Stimulated activated CD4-positive, alpha-beta T cell treated with anti-CD3 and anti-CD28 coated beads, TNF-alpha, amount 100 ng/mL, for 24 hours (primary cell): Measurements from ENCODE around the gene C8A.

Experiments used
- DNase-seq, 3 experiments: peaks; one replicate each; pipeline ENCODE4 v3.0.0-alpha.2; 2020; ENCODE audit warnings: low read depth in 3 of 3

The C8A gene

GRCh38 chr1:56854521-56855099 lies at the start of gene C8A:
Gene C8A (plus strand): TSS chr1:56854797. CDS start chr1:56854902, 105 bp downstream.
- no peak for DNase-seq

- no peak for DNase-seq
Observed at GRCh38 chr1:56806804-56807203, 47.8 kb upstream of the C8A start.

- DNase-seq: no peak
Observed at GRCh38 chr1:56808410-56808809, 46.2 kb upstream of the C8A start.

- no peak for DNase-seq
Observed at GRCh38 chr1:56811331-56811730, 43.3 kb upstream of the C8A start.

- no peak for DNase-seq
Observed at GRCh38 chr1:56814205-56814604, 40.4 kb upstream of the C8A start.

- no peak for DNase-seq
Observed at GRCh38 chr1:56816264-56816663, 38.3 kb upstream of the C8A start.

- no peak for DNase-seq
Observed at GRCh38 chr1:56816909-56817308, 37.7 kb upstream of the C8A start.

- DNase-seq: no peak
Observed at GRCh38 chr1:56817716-56818463, 36.7 kb upstream of the C8A start.

GRCh38 chr1:56819387-56819899 lies 35.2 kb upstream of the C8A start, which contains the start of gene FYB2:
Gene FYB2 (minus strand): TSS chr1:56819404. CDS start chr1:56819290, 114 bp downstream.
- no peak for DNase-seq

GRCh38 chr1:56820755-56821461 lies 33.7 kb upstream of the C8A start:
- peak; percentile 34 to 68 (median 52) for DNase-seq

GRCh38 chr1:56821462-56821797 lies 33.2 kb upstream of the C8A start:
- DNase-seq: no peak

- no peak for DNase-seq
Observed at GRCh38 chr1:56824271-56824670, 30.3 kb upstream of the C8A start.

GRCh38 chr1:56824938-56825337 lies 29.7 kb upstream of the C8A start:
- no peak for DNase-seq

GRCh38 chr1:56825436-56825835 lies 29.2 kb upstream of the C8A start:
- DNase-seq: no peak

GRCh38 chr1:56827711-56828110 lies 26.9 kb upstream of the C8A start:
- DNase-seq: no peak

GRCh38 chr1:56830052-56830451 lies 24.5 kb upstream of the C8A start:
- DNase-seq: no peak

GRCh38 chr1:56831871-56832693 lies 22.5 kb upstream of the C8A start:
- peak; percentile 46 to 57 (median 50) for DNase-seq

- DNase-seq: no peak
Observed at GRCh38 chr1:56833088-56833487, 21.5 kb upstream of the C8A start.

GRCh38 chr1:56834137-56834900 lies 20.3 kb upstream of the C8A start:
- no peak for DNase-seq

- no peak for DNase-seq
Observed at GRCh38 chr1:56835657-56836056, 18.9 kb upstream of the C8A start.

GRCh38 chr1:56836359-56836758 lies 18.2 kb upstream of the C8A start:
- no peak for DNase-seq
